ENCODE measurements around the gene THAP4.

DNA sequence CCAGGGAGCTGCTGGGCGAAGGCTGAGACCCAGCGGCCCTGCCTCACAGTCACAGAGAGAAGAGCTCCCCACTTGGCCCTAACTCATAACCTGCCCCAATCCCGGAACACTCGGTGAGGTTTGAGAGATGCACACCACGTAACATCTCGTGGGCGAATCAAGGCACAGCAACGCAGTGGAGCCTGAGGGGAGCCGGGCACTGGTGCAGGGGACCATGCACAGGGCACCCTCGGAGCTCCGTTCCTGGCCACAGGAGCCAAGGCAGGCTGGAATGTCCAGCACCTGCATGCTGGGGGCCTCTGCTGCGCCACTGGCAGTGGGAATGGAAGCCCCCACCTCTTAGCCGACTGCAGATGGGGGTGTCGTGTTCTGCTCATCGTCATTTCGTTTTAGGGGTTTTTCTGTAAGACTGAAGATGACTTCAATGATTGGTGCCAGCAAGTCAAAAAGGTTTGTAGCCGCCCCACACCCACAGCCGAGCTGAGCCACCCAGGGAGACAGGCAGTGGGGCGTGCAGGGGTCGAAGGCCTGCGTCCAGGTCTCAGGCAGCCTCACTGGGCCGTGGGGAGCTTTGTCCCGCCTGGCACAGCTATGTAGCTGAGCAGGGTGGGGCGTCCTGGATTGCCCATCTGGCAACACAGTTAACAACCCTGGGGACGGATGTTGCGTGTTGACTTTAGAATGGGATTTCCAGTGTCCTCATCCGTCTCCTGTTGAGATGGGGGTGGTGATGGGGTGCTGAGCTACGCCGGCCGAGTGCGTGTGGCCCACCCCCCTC, 33.6 kb upstream of the THAP4 start:
- TF ChIP-seq, protein P1, sequence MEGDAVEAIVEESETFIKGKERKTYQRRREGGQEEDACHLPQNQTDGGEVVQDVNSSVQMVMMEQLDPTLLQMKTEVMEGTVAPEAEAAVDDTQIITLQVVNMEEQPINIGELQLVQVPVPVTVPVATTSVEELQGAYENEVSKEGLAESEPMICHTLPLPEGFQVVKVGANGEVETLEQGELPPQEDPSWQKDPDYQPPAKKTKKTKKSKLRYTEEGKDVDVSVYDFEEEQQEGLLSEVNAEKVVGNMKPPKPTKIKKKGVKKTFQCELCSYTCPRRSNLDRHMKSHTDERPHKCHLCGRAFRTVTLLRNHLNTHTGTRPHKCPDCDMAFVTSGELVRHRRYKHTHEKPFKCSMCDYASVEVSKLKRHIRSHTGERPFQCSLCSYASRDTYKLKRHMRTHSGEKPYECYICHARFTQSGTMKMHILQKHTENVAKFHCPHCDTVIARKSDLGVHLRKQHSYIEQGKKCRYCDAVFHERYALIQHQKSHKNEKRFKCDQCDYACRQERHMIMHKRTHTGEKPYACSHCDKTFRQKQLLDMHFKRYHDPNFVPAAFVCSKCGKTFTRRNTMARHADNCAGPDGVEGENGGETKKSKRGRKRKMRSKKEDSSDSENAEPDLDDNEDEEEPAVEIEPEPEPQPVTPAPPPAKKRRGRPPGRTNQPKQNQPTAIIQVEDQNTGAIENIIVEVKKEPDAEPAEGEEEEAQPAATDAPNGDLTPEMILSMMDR (optimal IDR thresholded peaks at IDR 0.05 in 1 of 3, IDR thresholded peaks at IDR 0.05 in 1 of 3, conservative IDR thresholded peaks at IDR 0.05 in 1 of 3; ENCODE audit: extremely low read depth in 1 of 3, insufficient read depth in 2 of 3, low read length in 3 of 3): no peak
- TF ChIP-seq EZH2 (IDR thresholded peaks at IDR 0.05; ENCODE audit: low read length): no peak

Measured in keratinocyte (primary cell).